GM23338 (cell line): ENCODE measurements around the gene SPRY2. TPM values are rescaled to one million over a fixed set of nuclear protein-coding genes. Genes with fewer than 3 reads are reported as not detected.

ENCODE experiments used
- ATAC-seq: fragments of 200-7000 bp; cut with Tn5 transposase; 3 replicates; pipeline ENCODE4 v1.9.1; 2020
- DNase-seq: peaks from one replicate; pipeline ENCODE4 v3.0.0-alpha.2; 2015; ENCODE audit warnings: low spot score
- H2AFZ ChIP-seq: fragments of 200-600 bp; sonication (generic); 2 replicates; pipeline ENCODE4 v1.8.0; 2016; ENCODE audit warnings: antibody characterized with exemption, mild to moderate bottlenecking, moderate library complexity
- H3F3A ChIP-seq: fragments of 200-600 bp; sonication (generic); replicated peaks from 2 replicates; pipeline ENCODE4 v1.8.0; 2017; ENCODE audit warnings: antibody characterized with exemption, mixed run types, low read depth
- H3K27ac ChIP-seq: fragments of 200-600 bp; sonication (generic); 2 replicates; pipeline ENCODE4 v1.6.1; 2016; ENCODE audit warnings: low read depth
- H3K27me3 ChIP-seq: fragments of 200-600 bp; sonication (generic); 2 replicates; pipeline ENCODE4 v1.8.0; 2016; ENCODE audit warnings: mild to moderate bottlenecking, mixed run types, moderate library complexity; ENCODE audit not compliant: insufficient read depth
- H3K36me3 ChIP-seq: fragments of 200-600 bp; sonication (generic); 2 replicates; pipeline ENCODE4 v1.8.0; 2016; ENCODE audit warnings: mild to moderate bottlenecking; ENCODE audit not compliant: insufficient read depth
- H3K4me1 ChIP-seq: fragments of 200-600 bp; sonication (generic); 2 replicates; pipeline ENCODE4 v1.8.0; 2016; ENCODE audit warnings: mild to moderate bottlenecking, moderate library complexity; ENCODE audit not compliant: insufficient read depth
- H3K4me2 ChIP-seq: fragments of 200-600 bp; sonication (generic); 2 replicates; pipeline ENCODE4 v1.7.1; 2017; ENCODE audit warnings: mixed run types
- H3K4me3 ChIP-seq: fragments of 200-600 bp; sonication (generic); 2 replicates; pipeline ENCODE4 v1.6.1; 2016; ENCODE audit warnings: mixed run types
- H3K79me2 ChIP-seq: fragments of 200-600 bp; sonication (generic); replicated peaks from 2 replicates; pipeline ENCODE4 v1.8.0; 2017; ENCODE audit warnings: mild to moderate bottlenecking; ENCODE audit not compliant: insufficient read depth
- H3K9me2 ChIP-seq: fragments of 200-600 bp; sonication (generic); 2 replicates; pipeline ENCODE4 v1.8.0; 2017; ENCODE audit not compliant: insufficient read depth
- H4K20me1 ChIP-seq: fragments of 200-600 bp; sonication (generic); replicated peaks from 2 replicates; pipeline ENCODE4 v1.8.0; 2017; ENCODE audit warnings: mild to moderate bottlenecking; ENCODE audit not compliant: insufficient read depth
- H3K27ac Mint-ChIP-seq: 2 replicates; pipeline ENCODE4 v1.8.0; 2020; ENCODE audit warnings: inconsistent platforms, mild to moderate bottlenecking, moderate library complexity, mixed read lengths
- H3K27me3 Mint-ChIP-seq: 3 replicates; pipeline ENCODE4 v1.8.0; 2022; ENCODE audit warnings: low read depth, mild to moderate bottlenecking, moderate library complexity, mixed read lengths, inconsistent platforms; ENCODE audit not compliant: insufficient read depth, poor library complexity
- H3K36me3 Mint-ChIP-seq: 3 replicates; pipeline ENCODE4 v1.8.0; 2021; ENCODE audit warnings: low read depth, mild to moderate bottlenecking, inconsistent platforms, moderate library complexity, mixed read lengths
- H3K4me1 Mint-ChIP-seq: 3 replicates; pipeline ENCODE4 v1.8.0; 2020; ENCODE audit warnings: mild to moderate bottlenecking, inconsistent platforms, mixed read lengths
- H3K4me3 Mint-ChIP-seq: 3 replicates; pipeline ENCODE4 v1.8.0; 2021; ENCODE audit warnings: moderate library complexity, mild to moderate bottlenecking, inconsistent platforms, mixed read lengths
- H3K9me3 Mint-ChIP-seq: 3 replicates; pipeline ENCODE4 v1.8.0; 2020; ENCODE audit warnings: moderate library complexity, mild to moderate bottlenecking, inconsistent platforms, mixed read lengths
- EZH2phosphoT487 ChIP-seq: fragments of 200-600 bp; sonication (generic); IDR thresholded peaks from one replicate; pipeline ENCODE4 v1.8.1; 2018; ENCODE audit warnings: antibody characterized with exemption; ENCODE audit not compliant: unreplicated experiment
- NANOG ChIP-seq: IDR thresholded peaks from 2 replicates; pipeline ENCODE4 v1.6.1; 2016; ENCODE audit warnings: antibody characterized with exemption, borderline replicate concordance
- POLR2AphosphoS5 ChIP-seq: IDR thresholded peaks from 2 replicates; pipeline ENCODE4 v1.6.1; 2016; ENCODE audit warnings: antibody characterized with exemption, low read depth
- STAT1 ChIP-seq: IDR thresholded peaks from one replicate; pipeline ENCODE4 v1.6.1; 2016; ENCODE audit warnings: antibody characterized with exemption; ENCODE audit not compliant: unreplicated experiment
- polyA plus RNA-seq: library from polyadenylated mRNA; unstranded; fragments of >200 nt; fragmentation: Nextera tagmentation; extraction: Ambion mirVana; gene quantifications from 2 replicates; pipeline ENCODE4 v1.2.1, GENCODE V29; 2016
- total RNA-seq: library from RNA; depleted of rRNA; stranded (reverse); fragments of >200 nt; shearing (Covaris generic); gene quantifications from 2 replicates; pipeline ENCODE4 v1.2.3, GENCODE V29; 2014
- TF ChIP-seq, protein P1 (sequence below): IDR thresholded peaks from one replicate; pipeline ENCODE4 v1.6.1; 2018; ENCODE audit warnings: antibody characterized with exemption; ENCODE audit not compliant: unreplicated experiment
- TF ChIP-seq, protein P2 (sequence below): fragments of 250-450 bp; sonication (Bioruptor Pico); IDR thresholded peaks from 2 replicates; pipeline ENCODE4 v1.5.0; 2020; ENCODE audit warnings: mild to moderate bottlenecking, moderate library complexity

The SPRY2 gene
- total and polyA plus RNA-seq, 2 experiments from 2014 or later = 21.5 to 39.1 TPM

DNA sequence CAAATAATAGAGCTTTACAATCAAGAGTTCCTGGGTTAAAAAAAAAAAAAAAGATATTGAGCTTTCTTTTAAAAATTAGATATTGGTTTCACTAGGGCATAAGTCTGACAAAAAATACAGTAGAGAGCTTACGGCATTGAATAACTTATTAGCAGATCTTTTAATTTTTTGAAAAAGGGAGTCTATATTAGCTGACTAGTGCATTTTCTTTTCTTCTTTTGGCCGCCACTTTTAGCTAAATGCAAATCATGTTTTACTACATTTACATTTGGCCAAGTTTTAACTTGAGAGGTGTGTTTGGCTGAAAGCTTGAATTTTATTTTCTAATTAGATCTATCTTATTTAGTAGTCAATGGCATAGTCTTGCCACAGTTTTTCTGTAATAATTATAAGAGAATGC, 43.4 kb downstream of the SPRY2 start:
- Histone ChIP-seq H3F3A (peaks cover 11% of the 10 kb centered on the region), H3K27me3 (no peaks in the 10 kb centered on the region), H3K4me1 (peaks cover 25% of the 10 kb centered on the region), H3K4me3 (peak overlapping the region; percentile 17), H4K20me1 (no peaks in the 10 kb centered on the region), H3K36me3 (no peaks in the 10 kb centered on the region), H3K9me2 (peaks cover 3% of the 10 kb centered on the region; the same call in 1 of the 2 replicates), H2AFZ (no peak overlapping the region), H3K79me2 (no peaks in the 10 kb centered on the region), H3K27ac (peak overlapping the region; percentile 92), H3K4me2 (peak overlapping the region; percentile 43)
- peaks cover 30% of the 10 kb centered on the region; the same call in 2 of the 3 replicates for H3K4me1 Mint-ChIP-seq
- no peak for DNase-seq
- no peaks in the 10 kb centered on the region for H3K36me3 Mint-ChIP-seq
- TF ChIP-seq, protein P1, sequence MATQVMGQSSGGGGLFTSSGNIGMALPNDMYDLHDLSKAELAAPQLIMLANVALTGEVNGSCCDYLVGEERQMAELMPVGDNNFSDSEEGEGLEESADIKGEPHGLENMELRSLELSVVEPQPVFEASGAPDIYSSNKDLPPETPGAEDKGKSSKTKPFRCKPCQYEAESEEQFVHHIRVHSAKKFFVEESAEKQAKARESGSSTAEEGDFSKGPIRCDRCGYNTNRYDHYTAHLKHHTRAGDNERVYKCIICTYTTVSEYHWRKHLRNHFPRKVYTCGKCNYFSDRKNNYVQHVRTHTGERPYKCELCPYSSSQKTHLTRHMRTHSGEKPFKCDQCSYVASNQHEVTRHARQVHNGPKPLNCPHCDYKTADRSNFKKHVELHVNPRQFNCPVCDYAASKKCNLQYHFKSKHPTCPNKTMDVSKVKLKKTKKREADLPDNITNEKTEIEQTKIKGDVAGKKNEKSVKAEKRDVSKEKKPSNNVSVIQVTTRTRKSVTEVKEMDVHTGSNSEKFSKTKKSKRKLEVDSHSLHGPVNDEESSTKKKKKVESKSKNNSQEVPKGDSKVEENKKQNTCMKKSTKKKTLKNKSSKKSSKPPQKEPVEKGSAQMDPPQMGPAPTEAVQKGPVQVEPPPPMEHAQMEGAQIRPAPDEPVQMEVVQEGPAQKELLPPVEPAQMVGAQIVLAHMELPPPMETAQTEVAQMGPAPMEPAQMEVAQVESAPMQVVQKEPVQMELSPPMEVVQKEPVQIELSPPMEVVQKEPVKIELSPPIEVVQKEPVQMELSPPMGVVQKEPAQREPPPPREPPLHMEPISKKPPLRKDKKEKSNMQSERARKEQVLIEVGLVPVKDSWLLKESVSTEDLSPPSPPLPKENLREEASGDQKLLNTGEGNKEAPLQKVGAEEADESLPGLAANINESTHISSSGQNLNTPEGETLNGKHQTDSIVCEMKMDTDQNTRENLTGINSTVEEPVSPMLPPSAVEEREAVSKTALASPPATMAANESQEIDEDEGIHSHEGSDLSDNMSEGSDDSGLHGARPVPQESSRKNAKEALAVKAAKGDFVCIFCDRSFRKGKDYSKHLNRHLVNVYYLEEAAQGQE = no peak
- TF ChIP-seq NANOG = no peak
- TF ChIP-seq STAT1 = no peak
- TF ChIP-seq, protein P2, sequence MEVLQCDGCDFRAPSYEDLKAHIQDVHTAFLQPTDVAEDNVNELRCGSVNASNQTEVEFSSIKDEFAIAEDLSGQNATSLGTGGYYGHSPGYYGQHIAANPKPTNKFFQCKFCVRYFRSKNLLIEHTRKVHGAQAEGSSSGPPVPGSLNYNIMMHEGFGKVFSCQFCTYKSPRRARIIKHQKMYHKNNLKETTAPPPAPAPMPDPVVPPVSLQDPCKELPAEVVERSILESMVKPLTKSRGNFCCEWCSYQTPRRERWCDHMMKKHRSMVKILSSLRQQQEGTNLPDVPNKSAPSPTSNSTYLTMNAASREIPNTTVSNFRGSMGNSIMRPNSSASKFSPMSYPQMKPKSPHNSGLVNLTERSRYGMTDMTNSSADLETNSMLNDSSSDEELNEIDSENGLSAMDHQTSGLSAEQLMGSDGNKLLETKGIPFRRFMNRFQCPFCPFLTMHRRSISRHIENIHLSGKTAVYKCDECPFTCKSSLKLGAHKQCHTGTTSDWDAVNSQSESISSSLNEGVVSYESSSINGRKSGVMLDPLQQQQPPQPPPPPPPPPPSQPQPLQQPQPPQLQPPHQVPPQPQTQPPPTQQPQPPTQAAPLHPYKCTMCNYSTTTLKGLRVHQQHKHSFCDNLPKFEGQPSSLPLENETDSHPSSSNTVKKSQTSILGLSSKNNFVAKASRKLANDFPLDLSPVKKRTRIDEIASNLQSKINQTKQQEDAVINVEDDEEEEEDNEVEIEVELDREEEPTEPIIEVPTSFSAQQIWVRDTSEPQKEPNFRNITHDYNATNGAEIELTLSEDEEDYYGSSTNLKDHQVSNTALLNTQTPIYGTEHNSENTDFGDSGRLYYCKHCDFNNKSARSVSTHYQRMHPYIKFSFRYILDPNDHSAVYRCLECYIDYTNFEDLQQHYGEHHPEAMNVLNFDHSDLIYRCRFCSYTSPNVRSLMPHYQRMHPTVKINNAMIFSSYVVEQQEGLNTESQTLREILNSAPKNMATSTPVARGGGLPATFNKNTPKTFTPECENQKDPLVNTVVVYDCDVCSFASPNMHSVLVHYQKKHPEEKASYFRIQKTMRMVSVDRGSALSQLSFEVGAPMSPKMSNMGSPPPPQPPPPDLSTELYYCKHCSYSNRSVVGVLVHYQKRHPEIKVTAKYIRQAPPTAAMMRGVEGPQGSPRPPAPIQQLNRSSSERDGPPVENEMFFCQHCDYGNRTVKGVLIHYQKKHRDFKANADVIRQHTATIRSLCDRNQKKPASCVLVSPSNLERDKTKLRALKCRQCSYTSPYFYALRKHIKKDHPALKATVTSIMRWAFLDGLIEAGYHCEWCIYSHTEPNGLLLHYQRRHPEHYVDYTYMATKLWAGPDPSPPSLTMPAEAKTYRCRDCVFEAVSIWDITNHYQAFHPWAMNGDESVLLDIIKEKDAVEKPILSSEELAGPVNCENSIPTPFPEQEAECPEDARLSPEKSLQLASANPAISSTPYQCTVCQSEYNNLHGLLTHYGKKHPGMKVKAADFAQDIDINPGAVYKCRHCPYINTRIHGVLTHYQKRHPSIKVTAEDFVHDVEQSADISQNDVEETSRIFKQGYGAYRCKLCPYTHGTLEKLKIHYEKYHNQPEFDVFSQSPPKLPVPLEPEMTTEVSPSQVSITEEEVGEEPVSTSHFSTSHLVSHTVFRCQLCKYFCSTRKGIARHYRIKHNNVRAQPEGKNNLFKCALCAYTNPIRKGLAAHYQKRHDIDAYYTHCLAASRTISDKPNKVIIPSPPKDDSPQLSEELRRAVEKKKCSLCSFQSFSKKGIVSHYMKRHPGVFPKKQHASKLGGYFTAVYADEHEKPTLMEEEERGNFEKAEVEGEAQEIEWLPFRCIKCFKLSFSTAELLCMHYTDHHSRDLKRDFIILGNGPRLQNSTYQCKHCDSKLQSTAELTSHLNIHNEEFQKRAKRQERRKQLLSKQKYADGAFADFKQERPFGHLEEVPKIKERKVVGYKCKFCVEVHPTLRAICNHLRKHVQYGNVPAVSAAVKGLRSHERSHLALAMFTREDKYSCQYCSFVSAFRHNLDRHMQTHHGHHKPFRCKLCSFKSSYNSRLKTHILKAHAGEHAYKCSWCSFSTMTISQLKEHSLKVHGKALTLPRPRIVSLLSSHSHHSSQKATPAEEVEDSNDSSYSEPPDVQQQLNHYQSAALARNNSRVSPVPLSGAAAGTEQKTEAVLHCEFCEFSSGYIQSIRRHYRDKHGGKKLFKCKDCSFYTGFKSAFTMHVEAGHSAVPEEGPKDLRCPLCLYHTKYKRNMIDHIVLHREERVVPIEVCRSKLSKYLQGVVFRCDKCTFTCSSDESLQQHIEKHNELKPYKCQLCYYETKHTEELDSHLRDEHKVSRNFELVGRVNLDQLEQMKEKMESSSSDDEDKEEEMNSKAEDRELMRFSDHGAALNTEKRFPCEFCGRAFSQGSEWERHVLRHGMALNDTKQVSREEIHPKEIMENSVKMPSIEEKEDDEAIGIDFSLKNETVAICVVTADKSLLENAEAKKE (CRISPR knock-in tag) = no peak
- TF ChIP-seq POLR2AphosphoS5 = no peak
- no peak for TF ChIP-seq EZH2phosphoT487
- ATAC-seq = no peak
- peaks cover 2% of the 10 kb centered on the region for H3K27me3 Mint-ChIP-seq
- H3K4me3 Mint-ChIP-seq = peak overlapping the region; percentile 36; the same call in 2 of the 3 replicates
- H3K27ac Mint-ChIP-seq = peak overlapping the region; percentile 98
- no peaks in the 10 kb centered on the region for H3K9me3 Mint-ChIP-seq
